Adrenal gland (tissue), 12 donors: Measurements from ENCODE around the gene SEMA5A. TPM values are rescaled to one million over a fixed set of nuclear protein-coding genes. Genes with fewer than 3 reads are reported as not detected.

Source experiments
- DNase-seq, 7 donors: peaks; one replicate each; pipeline ENCODE4 v3.0.0-alpha.2; 2019 to 2020
- H3K27ac ChIP-seq, 5 donors: fragments of 200-600 bp; sonication (generic) in 4 of 5; 1 replicate in 3 of 5; 2 replicates in 2 of 5; pipeline versions ENCODE4 v1.5.1 to v1.8.0; 2016 to 2020; ENCODE audit warnings: mild to moderate bottlenecking in 1 of 5
- H3K27me3 ChIP-seq: fragments of 200-600 bp; 2 replicates; pipeline ENCODE4 v1.8.0; 2021
- H3K36me3 ChIP-seq, 2 donors: fragments of 200-600 bp; replicated peaks in 1 of 2; 1 replicate in 1 of 2; 2 replicates in 1 of 2; pipeline versions ENCODE4 v1.5.1 to v1.8.0; 2018 to 2022
- H3K4me1 ChIP-seq, 2 donors: fragments of 200-600 bp; replicated peaks in 1 of 2; 1 replicate in 1 of 2; 2 replicates in 1 of 2; pipeline versions ENCODE4 v1.5.1 to v1.8.0; 2018 to 2021
- H3K4me3 ChIP-seq, 4 donors: fragments of 200-600 bp; sonication (generic) in 3 of 4; one replicate each; pipeline ENCODE4 v1.5.1; 2016 to 2018
- H3K9me3 ChIP-seq, 3 donors: fragments of 200-600 bp; sonication (generic) in 1 of 3; replicated peaks in 1 of 3; 1 replicate in 2 of 3; 2 replicates in 1 of 3; pipeline versions ENCODE4 v1.5.1 to v1.8.0; 2016 to 2021
- POLR2A ChIP-seq, 2 donors: fragments of 450-650 bp; IDR thresholded peaks; one replicate each; pipeline ENCODE4 v1.6.1; 2017; ENCODE audit warnings: antibody characterized with exemption in 2 of 2, mild to moderate bottlenecking in 2 of 2, moderate library complexity in 1 of 2
- WGBS, 4 donors: extraction: QIAGEN DNeasy Blood & Tissue Kit in 2 of 4; methylation state at CpG; one replicate each; pipeline versions ENCODE4 v1.1.5 to v1.1.7; 2013 to 2017; 5-methylcytosine and 5-hydroxymethylcytosine counted together
- intact Hi-C, 2 donors: fragments of 100-400 bp; cut with DNase I; formaldehyde crosslinking; loops; one replicate each; pipeline versions ENCODE4 v1.14.1 to v1.15.0; 2022 to 2023
- polyA plus RNA-seq, 3 donors: library from polyadenylated mRNA; stranded (reverse); fragments of 200-250 nt in 2 of 3; fragments of 350-450 nt in 1 of 3; fragmentation: Illumina TruSeq in 1 of 3; extraction: RNeasy Lipid Tissue Mini Kit (QIAGEN cat#74804) in 1 of 3; gene quantifications; one replicate each; pipeline ENCODE4 v1.2.3, GENCODE V29; 2013 to 2014
- total RNA-seq, 9 donors: library from RNA; depleted of rRNA in 4 of 9; stranded (reverse); fragments of >200 nt in 4 of 9; fragments of 120-200 nt in 1 of 9; fragmentation: NEBNext Ultra II Directional in 1 of 9; extraction: Animal tissue kit (Norgen Biotek cat#: 25700) in 1 of 9; gene quantifications; one replicate each; pipeline versions ENCODE4 v1.1.0 to v1.2.4, GENCODE V29; 2013 to 2023
- TF ChIP-seq, protein P1 (sequence below), 6 experiments: fragments of 450-650 bp in 4 of 6; fragments of 200-600 bp in 2 of 6; sonication (generic) in 1 of 6; IDR thresholded peaks; 1 replicate in 5 of 6; 2 replicates in 1 of 6; pipeline versions ENCODE4 v1.5.1 to v1.8.0; 2016 to 2021; ENCODE audit warnings: antibody characterized with exemption in 6 of 6, mild to moderate bottlenecking in 2 of 6, moderate library complexity in 1 of 6
- donor health status: healthy with polysubstance abuse.
- donor health status: Bipolar disorder and iron deficiency.
- donor health status: DM: yes; HTN: yes; CAD: no.
- donor health status: DM: no; HTN: no; CAD: no.
- donor health status: DM: no; HTN: no; CAD: no.
- donor health status: DM: yes; HTN: yes; CAD: no.

SEMA5A gene
- total and polyA plus RNA-seq, 12 donors, result 0.40 to 6.0 (median 2.6) TPM

DNA sequence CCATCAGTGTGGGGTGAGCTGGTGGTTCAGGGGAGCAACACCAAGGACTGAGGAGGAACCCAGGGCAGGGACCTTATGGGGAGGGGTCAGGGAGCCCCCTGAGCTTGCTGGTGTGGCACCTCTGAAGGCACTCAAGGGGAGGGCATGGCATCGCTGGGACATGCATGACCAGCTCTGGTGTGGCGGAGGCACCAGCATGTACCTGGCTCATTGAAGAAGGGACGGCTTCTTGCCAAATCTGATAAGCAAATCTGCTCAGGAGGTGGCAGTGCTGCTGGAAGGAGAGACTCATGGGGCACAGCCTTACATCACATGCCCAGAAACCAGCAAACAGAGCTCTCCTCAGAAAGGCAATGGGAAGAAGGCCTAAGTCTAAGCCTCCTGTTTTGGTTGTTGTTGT lies 421.8 kb downstream of the SEMA5A start:
- no peak overlapping the region for H3K27ac ChIP-seq
- no peaks in the 10 kb centered on the region for H3K9me3 ChIP-seq
- no peaks in the 10 kb centered on the region for H3K36me3 ChIP-seq
- no peaks in the 10 kb centered on the region for H3K27me3 ChIP-seq
- WGBS, 4 donors, result 72 to 100% (median 93%) methylated on average over 2 to 3 of the region's 3 CpGs
- DNase-seq, result no peak
- H3K4me1 ChIP-seq, result no peaks in the 10 kb centered on the region
- no peak overlapping the region for H3K4me3 ChIP-seq
- TF ChIP-seq, protein P1, sequence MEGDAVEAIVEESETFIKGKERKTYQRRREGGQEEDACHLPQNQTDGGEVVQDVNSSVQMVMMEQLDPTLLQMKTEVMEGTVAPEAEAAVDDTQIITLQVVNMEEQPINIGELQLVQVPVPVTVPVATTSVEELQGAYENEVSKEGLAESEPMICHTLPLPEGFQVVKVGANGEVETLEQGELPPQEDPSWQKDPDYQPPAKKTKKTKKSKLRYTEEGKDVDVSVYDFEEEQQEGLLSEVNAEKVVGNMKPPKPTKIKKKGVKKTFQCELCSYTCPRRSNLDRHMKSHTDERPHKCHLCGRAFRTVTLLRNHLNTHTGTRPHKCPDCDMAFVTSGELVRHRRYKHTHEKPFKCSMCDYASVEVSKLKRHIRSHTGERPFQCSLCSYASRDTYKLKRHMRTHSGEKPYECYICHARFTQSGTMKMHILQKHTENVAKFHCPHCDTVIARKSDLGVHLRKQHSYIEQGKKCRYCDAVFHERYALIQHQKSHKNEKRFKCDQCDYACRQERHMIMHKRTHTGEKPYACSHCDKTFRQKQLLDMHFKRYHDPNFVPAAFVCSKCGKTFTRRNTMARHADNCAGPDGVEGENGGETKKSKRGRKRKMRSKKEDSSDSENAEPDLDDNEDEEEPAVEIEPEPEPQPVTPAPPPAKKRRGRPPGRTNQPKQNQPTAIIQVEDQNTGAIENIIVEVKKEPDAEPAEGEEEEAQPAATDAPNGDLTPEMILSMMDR (IDR thresholded peaks at IDR 0.05), result no peak
- no peak for TF ChIP-seq POLR2A (IDR thresholded peaks at IDR 0.05)
- intact Hi-C loops, result no loop called here

DNA sequence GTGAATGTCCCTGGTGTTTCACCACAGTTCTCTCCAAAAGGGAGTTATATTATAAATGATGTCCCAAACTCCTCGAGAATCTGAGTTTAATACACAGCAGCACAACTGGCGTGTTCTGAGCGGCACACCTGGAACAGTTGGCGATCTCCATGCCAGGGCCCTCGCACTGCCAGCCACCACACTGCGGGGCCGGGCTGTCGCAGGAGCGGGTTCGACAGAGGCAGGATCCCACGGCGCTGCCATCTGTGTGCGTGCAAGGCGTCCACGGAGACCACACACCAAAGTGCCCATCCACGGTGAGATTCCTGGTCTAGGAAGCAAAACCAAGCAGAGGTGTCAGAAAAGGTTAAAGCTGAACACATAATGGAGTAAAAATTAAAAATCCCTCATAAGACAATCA lies 423.3 kb downstream of the SEMA5A start:
- no peaks in the 10 kb centered on the region for H3K27me3 ChIP-seq
- no peaks in the 10 kb centered on the region for H3K36me3 ChIP-seq
- 95 to 96% (median 96%) methylated on average over 10 to 16 of the region's 16 CpGs for WGBS, 4 donors
- no peaks in the 10 kb centered on the region for H3K9me3 ChIP-seq
- DNase-seq, result no peak
- intact Hi-C loops, result no loop called here
- no peak overlapping the region for H3K27ac ChIP-seq
- TF ChIP-seq, protein P1 (IDR thresholded peaks at IDR 0.05), result no peak
- TF ChIP-seq POLR2A (IDR thresholded peaks at IDR 0.05), result no peak
- no peak overlapping the region for H3K4me3 ChIP-seq
- no peaks in the 10 kb centered on the region for H3K4me1 ChIP-seq

DNA sequence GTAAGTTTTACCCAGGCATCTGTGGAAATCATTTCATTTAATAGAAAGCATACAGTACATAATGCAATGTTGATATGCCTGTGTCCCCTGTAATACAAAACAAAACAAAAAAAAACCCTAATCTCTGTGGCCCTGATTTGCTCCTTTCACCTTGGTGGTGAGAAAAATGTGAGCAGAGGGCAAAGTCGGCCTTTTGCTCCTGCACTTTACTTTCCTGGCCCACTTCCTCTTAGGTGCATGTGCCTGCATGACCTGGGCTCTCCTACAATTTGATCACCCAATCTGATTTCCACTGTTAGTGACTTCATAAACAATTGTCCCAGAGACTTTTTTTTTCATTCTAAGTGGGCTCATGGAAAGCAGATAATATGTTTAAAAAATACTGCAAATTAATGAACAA lies 424.3 kb downstream of the SEMA5A start:
- TF ChIP-seq, protein P1 (IDR thresholded peaks at IDR 0.05), result no peak
- TF ChIP-seq POLR2A (IDR thresholded peaks at IDR 0.05), result no peak
- intact Hi-C loops, result no loop called here
- H3K36me3 ChIP-seq, result no peaks in the 10 kb centered on the region
- H3K4me1 ChIP-seq, result no peaks in the 10 kb centered on the region
- H3K9me3 ChIP-seq, result no peaks in the 10 kb centered on the region
- H3K27me3 ChIP-seq, result no peaks in the 10 kb centered on the region
- 44 to 68% (median 61%) methylated on average over 1 of the region's 1 CpG for WGBS, 4 donors
- H3K27ac ChIP-seq, result no peak overlapping the region
- no peak overlapping the region for H3K4me3 ChIP-seq
- DNase-seq, result no peak

DNA sequence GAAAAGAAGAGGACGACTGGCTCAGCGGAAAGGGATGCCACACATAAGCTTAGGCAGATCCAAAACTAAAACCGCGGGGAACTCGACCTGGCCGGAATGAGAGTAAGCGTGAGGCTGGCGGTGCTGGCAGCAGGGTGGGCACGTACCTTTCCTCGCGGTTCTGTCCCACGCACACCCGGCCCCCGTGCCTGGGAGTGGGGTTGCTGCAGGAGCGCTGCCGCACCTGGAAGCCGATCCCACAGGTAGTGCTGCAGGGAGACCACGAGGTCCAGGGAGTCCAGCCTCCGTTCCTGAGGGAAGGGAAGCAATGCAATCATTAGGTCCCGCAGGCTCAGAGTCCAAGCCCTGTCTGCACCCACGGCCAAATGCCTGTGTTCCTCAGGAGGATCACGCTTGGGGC lies 427.0 kb downstream of the SEMA5A start:
- H3K4me1 ChIP-seq, result no peaks in the 10 kb centered on the region
- intact Hi-C loops, result no loop called here
- DNase-seq, result no peak
- no peak overlapping the region for H3K27ac ChIP-seq
- H3K9me3 ChIP-seq, result no peaks in the 10 kb centered on the region
- no peaks in the 10 kb centered on the region for H3K27me3 ChIP-seq
- no peak overlapping the region for H3K4me3 ChIP-seq
- no peaks in the 10 kb centered on the region for H3K36me3 ChIP-seq
- TF ChIP-seq POLR2A (IDR thresholded peaks at IDR 0.05), result no peak
- WGBS, 4 donors, result 86 to 94% (median 87%) methylated on average over 19 to 22 of the region's 22 CpGs

DNA sequence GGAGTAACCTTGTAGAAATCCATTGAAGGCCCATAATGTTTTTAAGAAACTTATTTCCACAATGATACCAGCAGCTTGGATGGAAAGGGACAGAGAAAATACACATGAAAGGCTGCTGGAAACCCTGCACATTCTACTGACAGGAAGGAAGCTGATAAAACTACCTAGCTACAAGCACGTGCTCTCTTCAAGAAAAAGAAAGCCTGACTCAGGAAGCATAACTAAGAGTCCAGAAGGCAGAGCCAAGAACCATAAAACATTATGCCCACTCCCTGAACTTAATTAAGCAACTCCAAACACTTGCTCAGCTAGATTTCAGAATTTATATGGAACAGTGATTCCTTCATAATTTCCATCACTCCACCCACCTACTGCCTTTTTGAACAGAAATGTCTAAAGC lies 430.8 kb downstream of the SEMA5A start:
- no peak overlapping the region for H3K4me3 ChIP-seq
- H3K27me3 ChIP-seq, result no peaks in the 10 kb centered on the region
- DNase-seq, result no peak
- TF ChIP-seq, protein P1 (IDR thresholded peaks at IDR 0.05), result no peak
- TF ChIP-seq POLR2A (IDR thresholded peaks at IDR 0.05), result no peak
- no peaks in the 10 kb centered on the region for H3K36me3 ChIP-seq
- no peaks in the 10 kb centered on the region for H3K4me1 ChIP-seq
- 35 to 62% (median 51%) methylated on average over 1 of the region's 1 CpG for WGBS, 4 donors
- intact Hi-C loops, result no loop called here
- H3K9me3 ChIP-seq, result no peaks in the 10 kb centered on the region
- no peak overlapping the region for H3K27ac ChIP-seq
